Spleen (tissue), 7 donors: ENCODE data around the gene MAMSTR.

Experiments
- CTCF ChIP-seq, 11 experiments: fragments of 200-600 bp in 7 of 11; fragments of 450-650 bp in 4 of 11; sonication (generic) in 4 of 11; IDR thresholded peaks in 8 of 11; conservative IDR thresholded peaks in 3 of 11; 1 replicate in 7 of 11; 2 replicates in 4 of 11; pipeline versions ENCODE4 v1.4.0 to v1.8.0; 2016 to 2021; ENCODE audit warnings: antibody characterized with exemption in 11 of 11, inconsistent platforms in 4 of 11, mild to moderate bottlenecking in 1 of 11
- POLR2A ChIP-seq, 3 donors: fragments of 450-650 bp; IDR thresholded peaks; one replicate each; pipeline ENCODE4 v1.5.1; 2017; ENCODE audit warnings: antibody characterized with exemption in 3 of 3, mild to moderate bottlenecking in 1 of 3
- donor health status: DM: no; HTN: no; CAD: no; lungs with moderate emphysema.
- donor health status: DM: no; HTN: no; CAD: no.
- donor health status: DM: no; HTN: no; CAD: no.

GRCh38 chr19:48750351-48750750 lies 30.8 kb upstream of the MAMSTR start:
- TF ChIP-seq POLR2A (IDR thresholded peaks at IDR 0.05) = no peak
- no peak for TF ChIP-seq CTCF (IDR thresholded peaks at IDR 0.05 in 8 of 11, conservative IDR thresholded peaks at IDR 0.05 in 3 of 11)
